Activated gamma-delta T cell treated with anti-CD3 and anti-CD28 coated beads, Interleukin-2, amount 50 U/mL, for 16 hours (primary cell): ENCODE results near the gene LRRC8A.

ENCODE experiments used
- DNase-seq: peaks from one replicate; pipeline ENCODE4 v3.0.0-alpha.2; 2020; ENCODE audit warnings: low read depth

The LRRC8A gene

DNA sequence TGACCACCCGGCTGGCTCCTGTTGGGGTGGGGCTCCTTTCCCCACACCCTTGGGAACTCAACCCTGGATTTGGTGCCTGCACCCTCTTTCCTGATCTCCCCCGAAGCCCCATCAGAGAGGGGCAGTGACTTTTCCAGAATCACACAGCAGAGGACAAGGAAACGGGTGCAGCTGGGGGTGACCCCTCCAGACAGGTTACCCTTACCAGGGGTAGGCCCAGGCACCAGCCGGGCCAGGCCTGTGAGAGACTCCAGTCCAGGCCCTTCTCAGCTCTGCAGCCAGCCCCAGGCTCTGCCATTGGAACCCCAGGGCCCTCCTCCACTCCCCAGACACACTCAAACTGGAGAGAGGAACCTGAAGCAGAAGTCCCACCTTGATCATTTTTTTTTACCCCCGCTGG, 19.9 kb downstream of the LRRC8A start:
- no peak for DNase-seq

DNA sequence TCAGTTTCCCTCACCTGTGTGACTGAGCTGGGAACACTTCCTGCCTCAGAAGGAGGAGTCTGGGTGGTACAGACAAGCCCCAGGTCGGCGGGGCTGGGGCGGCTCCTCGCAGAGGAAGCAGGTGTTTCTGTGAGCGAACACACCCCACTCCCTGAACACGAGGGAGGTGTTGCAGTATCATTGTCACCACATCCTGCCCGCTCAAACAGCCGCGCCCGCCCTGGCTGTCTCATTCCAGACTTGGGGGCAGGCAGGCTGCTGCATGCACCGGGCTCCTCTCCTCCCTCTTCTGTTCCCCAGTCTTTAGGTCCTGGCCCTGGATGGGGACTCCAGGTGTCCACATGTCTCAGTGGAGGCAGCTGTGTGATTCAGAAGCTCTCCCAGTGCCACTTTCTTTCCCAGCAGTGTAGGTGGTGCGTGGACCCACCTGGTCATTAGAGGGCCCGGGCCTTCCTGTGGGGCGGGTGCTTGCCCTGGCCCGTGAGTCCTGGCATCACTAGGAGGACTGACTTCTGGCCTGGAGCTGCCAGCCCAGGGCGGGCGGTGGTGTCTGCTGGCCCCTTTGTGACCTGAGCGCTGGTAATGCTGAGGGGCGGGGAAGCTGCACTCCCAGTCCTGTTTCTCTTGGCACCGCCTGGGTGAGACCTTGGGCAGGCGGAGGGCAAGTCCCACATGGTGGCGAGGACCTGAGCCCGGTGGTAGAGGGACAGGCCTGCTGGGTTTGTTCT, 20.6 kb downstream of the LRRC8A start:
- peak; percentile 79 for DNase-seq

DNA sequence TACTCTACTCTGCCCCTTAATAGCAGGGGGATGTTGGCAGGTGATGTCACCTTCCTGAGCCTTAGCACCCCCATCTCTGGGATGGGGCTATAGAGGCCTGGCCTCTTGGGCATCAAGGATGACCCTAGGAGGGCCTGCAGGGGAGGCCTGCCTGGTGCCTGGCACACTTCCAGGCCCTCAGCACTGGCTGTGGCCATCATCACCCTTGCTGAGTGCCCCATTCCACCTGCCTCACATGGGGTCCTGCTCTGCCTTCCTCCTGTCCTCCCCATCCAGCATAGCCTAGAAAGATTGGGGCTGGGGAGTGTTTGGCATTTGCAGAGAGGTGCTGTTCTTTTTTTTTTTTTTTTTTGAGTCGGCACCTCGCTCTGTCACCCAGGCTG, 21.1 kb downstream of the LRRC8A start:
- DNase-seq: no peak

DNA sequence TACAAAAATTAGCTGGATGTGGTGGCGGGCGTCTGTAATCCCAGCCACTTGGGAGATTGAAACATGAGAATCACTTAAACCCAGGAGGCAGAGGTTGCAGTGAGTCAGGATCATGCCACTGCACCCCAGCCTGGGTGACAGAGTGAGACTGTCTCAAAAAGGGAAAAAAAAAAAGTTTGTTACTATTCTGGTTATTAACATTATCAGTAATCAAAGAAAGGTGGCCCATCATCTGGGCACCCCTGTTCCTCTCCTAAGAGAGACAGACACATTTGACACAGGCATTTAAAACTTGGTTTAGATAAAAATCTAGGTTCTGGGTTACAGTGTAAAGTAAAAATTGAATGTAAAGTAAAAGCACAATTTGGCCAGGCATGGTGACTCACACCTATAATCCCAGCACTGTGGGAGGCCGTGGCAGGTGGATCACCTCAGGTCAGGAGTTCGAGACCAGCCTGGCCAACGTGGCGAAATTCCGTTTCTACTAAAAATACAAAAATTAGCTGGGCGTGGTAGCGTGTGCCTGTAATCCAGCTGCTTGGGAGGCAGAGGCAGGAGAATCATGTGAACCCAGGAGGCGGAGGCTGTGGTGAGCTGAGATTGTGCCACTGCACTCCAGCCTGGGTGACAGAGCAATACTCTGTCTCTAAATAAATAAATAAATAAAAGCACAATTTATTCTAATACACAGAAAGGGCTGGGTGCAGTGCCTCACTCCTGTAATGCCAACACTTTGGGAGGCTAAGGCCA, 22.1 kb downstream of the LRRC8A start:
- no peak for DNase-seq

DNA sequence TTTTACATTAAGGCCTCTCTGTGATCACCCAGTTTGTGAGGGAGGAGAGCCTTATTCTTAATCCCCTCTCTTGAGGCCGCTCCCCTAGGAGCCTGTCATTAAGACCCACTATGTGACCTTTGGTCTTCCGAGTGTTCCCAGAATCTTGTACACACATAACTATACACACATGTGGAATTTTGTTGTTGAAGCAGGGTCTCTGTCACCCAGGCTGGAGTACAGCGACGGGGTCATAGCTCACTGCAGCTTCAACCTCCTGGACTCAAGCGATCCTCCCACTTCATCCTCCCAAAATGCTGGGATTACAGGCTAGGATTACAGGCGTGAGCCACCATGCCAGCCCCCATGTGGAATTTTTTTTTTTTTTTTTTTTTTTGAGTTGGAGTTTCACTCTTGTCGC, 24.0 kb downstream of the LRRC8A start:
- DNase-seq: no peak

DNA sequence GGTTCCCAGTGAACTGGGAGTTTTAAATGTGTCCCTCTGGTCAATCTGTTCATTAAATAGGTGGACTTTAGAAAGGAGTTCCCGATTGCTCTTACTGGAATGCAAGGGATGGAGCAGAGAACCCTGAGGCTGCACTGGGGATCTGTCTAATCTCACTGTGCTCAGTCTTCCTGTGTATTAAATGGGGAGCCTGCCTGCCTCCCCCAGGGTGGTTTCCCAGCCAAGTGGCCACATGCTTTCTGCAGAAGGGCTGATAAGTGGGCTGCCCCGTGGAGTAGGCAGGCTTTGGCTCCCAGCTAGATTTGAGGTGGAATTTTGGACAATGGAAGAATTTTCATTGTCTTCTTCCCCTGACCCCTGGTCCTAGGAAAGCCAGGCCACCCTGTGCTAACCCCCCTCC, 24.8 kb downstream of the LRRC8A start:
- no peak for DNase-seq

DNA sequence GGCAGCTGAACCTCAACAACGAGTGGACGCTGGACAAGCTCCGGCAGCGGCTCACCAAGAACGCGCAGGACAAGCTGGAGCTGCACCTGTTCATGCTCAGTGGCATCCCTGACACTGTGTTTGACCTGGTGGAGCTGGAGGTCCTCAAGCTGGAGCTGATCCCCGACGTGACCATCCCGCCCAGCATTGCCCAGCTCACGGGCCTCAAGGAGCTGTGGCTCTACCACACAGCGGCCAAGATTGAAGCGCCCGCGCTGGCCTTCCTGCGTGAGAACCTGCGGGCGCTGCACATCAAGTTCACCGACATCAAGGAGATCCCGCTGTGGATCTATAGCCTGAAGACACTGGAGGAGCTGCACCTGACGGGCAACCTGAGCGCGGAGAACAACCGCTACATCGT, 26.4 kb downstream of the LRRC8A start:
- no peak for DNase-seq

DNA sequence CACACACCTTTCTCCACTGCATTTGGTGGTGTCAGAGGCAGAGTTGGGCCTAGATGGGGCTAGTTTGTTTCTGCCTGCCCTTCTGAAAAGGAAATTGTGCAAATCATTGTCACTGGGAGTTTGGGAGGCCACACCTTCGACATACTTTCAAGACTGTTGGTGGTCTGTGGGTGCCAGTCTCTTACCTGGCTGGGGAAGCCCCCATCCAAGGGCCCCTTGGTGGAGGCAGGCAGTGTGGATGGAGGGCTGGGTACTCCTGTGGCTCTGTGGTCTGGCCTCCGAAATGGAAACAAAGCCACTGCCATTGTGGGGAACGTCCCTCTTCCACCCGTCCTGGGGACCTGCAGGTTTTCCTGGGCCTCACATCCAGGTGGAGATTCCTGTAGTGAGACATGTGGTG, 27.9 kb downstream of the LRRC8A start:
- DNase-seq: no peak

DNA sequence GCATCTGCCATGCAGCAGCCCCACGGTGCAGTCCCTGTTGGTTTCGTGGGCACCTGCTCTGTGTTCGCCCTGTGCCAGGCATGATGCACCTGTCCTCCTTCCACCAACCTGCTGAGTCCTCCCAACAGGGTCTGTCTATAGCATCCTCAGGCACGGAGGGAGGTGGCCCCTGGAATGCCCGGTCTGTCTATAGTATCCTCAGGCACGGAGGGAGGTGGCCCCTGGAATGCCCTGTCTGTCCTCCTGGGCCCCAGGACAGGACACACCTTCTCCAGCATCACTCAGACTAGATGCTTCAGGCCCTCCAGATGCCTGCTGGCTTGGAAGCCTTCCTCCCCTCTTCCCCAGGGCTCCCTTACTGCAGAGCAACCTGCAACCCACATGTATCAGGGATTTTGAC, 29.0 kb downstream of the LRRC8A start:
- DNase-seq: no peak

DNA sequence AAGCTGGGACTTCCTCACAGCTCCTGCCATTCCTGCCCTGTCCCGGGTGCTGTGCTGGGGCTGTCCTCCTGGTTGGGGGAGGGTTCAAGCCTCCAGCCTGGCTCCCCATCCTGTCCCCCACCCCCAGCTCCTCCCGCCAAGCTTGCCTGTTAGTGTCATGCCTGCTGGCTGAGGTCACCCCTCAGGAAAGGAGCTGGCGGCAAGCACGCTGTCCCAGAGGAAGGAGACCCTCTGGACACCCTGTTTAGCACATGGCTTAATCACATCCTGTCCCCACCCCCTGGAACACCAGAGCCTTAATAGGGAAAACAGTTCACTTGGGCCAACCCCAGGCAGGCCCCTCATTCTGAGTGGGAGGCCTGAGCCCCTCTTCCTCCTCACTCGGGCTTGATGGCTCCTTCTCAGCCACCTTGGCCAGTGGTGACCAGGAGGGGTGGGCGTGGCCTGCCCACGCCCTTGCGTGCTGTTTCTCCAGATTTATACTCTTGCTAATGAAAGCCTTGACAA, 29.6 kb downstream of the LRRC8A start:
- DNase-seq: no peak

DNA sequence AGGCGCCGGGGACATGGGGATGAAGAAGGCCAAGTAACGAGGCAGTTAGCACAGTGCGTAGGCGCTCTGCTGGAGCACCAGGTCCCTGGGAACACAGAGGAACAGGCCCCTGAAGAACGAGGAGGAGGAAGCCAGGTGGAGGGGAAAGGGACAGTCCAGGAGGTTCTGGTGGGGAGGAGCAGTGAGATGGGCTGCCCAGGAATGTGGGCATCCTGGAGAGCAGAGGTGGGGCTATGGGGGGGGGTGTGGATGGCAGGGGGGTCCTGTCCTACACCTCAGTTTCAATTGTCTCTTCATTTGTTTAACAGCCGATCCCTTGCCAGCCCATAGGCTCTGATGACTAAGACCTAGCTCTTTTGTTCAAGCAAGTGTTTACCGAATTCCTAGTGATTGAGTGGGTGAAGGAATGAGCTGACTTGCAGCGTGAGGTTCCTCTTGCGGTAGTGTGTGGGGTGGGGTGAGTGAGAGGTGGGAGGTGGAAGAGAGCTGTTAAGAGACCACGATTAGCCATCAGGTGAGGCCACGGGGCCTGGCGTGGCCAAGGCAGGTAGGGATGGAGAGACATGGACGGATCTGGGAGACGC, 30.4 kb downstream of the LRRC8A start:
- DNase-seq: no peak

DNA sequence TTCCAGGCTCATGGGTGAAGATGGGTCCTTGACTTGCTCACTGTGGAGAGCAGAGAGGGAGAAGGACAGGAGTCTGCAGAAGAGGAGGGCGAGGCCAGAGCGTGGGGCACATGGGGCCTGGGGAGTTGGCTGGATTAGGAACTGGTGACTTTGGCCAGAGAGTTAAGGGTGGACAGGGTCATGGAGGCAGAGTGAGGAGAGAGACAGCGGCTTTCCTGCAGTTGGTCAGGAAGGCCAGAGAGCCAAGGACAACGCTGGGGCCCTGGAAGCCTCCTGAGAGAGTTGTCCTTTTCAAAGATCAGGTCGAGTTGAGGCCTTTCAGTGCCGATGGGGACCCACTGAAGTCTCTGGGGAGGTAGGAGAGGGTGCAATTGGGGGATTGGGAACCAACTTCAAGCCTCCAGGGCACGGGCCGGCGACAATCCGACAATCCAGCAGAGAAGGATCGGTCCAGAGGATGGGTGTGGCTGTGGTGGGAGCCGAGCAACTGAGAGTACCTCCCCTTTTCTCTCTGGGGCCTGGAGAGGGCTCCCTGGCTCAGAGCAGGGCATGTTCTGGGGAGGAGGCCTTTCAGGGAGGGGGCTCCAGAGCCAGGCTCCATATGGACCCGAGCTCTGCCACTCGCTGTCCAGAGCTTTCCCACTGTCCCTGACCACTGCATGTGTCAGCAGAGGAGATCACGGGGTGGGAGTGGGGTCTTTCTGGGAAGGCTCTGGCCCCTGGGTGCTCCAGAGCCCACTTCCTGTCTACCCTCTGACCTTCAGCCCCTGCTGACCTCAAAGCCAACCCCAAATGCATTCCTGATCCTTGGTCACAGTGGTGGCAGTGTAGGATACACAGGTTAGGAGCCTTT, 31.3 kb downstream of the LRRC8A start:
- no peak for DNase-seq

DNA sequence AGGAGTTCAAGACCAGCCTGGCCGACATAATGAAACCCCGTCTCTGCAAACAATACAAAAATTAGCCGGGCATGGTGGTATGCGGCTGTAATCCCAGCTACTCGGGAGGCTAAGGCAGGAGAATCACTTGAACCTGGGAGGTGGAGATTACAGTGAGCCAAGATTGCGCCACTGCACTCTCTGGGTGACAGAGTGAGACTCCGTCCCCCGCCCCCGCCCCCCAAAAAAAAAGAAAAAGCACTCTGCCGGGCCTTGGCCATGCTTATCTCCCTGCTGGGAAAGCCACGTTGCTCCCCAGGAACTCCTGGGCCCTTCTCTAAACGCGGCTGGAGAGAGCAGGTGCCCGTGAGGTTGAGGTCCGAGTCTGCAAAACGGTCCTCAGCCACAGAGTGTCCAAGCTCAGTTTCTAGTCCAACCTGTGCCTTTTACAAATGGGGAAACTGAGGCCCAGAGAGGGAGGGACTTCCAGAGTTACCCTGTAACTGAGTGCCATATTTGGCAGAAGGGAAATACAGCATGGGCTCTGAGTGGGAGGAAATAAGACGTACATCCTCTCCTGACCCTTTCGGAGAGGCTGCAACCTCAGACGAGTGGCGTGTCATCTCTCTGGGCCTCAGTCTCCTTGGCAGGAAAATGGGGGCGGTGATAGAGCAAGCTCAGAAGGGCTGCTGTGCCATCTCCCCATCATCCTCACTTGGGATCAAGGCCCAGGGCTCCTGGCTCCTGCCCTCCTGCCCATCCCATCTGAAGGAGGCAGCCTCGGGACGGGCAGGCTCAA, 32.3 kb downstream of the LRRC8A start:
- DNase-seq: no peak

DNA sequence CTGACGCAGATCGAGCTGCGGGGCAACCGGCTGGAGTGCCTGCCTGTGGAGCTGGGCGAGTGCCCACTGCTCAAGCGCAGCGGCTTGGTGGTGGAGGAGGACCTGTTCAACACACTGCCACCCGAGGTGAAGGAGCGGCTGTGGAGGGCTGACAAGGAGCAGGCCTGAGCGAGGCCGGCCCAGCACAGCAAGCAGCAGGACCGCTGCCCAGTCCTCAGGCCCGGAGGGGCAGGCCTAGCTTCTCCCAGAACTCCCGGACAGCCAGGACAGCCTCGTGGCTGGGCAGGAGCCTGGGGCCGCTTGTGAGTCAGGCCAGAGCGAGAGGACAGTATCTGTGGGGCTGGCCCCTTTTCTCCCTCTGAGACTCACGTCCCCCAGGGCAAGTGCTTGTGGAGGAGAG, 34.3 kb downstream of the LRRC8A start:
- no peak for DNase-seq

DNA sequence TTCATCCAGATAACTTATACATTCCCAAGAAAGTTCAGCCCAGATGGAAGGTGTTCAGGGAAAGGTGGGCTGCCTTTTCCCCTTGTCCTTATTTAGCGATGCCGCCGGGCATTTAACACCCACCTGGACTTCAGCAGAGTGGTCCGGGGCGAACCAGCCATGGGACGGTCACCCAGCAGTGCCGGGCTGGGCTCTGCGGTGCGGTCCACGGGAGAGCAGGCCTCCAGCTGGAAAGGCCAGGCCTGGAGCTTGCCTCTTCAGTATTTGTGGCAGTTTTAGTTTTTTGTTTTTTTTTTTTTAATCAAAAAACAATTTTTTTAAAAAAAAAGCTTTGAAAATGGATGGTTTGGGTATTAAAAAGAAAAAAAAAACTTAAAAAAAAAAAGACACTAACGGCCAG, 34.8 kb downstream of the LRRC8A start:
- no peak for DNase-seq

DNA sequence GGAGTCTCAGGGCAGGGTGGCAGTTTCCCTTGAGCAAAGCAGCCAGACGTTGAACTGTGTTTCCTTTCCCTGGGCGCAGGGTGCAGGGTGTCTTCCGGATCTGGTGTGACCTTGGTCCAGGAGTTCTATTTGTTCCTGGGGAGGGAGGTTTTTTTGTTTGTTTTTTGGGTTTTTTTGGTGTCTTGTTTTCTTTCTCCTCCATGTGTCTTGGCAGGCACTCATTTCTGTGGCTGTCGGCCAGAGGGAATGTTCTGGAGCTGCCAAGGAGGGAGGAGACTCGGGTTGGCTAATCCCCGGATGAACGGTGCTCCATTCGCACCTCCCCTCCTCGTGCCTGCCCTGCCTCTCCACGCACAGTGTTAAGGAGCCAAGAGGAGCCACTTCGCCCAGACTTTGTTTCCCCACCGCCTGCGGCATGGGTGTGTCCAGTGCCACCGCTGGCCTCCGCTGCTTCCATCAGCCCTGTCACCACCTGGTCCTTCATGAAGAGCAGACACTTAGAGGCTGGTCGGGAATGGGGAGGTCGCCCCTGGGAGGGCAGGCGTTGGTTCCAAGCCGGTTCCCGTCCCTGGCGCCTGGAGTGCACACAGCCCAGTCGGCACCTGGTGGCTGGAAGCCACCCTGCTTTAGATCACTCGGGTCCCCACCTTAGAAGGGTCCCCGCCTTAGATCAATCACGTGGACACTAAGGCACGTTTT, 35.4 kb downstream of the LRRC8A start:
- no peak for DNase-seq

DNA sequence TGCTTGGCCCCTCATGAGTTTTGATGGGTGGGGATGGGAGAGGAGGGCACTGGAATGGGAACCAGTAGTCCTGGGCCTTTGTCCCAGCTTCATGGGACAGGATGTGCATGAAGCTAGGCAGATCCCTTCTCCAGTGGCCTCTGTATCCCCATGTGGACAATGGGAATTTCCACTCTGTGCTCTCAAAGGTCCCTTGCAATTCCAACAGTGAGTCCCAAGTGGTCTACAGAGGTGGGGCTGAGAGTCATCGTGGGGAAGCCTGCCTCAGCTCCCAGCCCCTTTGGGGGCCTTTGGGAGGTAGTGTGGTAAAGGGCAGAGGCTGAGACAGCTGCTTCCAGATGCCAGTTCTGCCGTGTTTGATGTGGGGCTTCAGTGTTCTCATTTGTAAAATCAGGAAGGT, 37.0 kb downstream of the LRRC8A start:
- no peak for DNase-seq

DNA sequence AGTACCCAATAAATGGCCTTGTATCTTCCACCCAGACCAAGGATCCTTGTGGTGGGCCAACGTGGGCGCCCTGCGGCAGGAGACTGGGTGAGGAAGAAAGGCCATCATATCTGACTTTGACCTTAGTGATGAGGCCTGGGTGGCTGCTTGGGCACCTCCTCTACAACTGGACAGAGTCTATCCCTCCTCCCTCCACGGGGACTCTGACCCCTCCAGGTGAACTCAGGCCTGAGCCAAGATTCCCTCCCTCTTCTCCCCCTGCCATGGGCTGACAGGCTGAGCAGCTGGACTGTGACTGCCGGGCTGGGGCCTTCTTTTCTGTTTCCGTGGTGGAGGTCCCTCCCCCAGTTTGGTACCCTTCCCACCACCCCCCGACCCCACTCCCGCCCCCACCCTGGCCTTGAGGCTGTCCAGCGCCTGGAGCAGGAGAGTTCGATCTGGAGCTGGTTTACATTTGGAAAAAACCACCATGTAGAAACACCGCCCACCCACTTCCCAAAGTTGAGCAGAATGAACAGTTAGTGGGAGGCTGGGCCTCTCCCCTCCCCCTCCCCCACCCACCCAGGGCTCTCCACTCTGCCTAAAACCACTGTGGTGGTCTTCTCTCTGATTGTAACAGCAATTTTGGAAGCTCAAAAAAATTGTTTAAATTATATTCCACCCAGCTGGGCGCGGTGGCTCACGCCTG, 37.6 kb downstream of the LRRC8A start:
- DNase-seq: no peak

DNA sequence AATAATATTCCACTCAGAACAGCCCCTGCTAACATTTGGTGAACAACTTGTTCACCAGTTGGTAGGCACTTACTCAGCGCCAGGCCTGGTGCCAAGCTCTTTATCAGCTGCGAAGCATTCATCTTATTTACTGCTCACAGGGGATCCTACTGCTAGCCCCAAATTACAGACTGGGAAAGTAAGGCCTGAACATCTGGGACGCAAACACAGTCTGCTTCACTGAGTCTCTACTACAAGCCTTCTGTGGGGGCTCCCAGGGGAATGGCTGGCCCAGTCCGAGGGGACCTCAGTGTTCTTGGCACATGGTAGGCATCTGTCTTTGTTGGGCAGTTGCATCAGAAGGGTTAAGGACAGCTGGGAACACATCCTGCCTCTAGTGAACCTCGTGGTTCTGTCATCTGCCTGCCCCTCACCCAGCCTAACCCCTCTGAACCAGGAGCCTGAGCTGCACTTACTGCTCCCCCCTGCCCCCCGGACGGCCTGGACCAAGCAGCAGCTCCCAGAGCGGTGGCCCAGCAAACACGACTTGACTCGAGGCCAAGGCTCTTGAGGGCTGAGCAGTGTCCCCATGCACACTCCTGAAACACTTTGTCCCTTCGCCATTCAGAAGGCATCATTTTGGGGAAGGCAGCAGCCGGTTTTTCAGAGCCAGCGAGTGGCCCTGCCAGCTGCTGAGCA, 38.6 kb downstream of the LRRC8A start, which contains the start of gene PHYHD1:
TSS of gene PHYHD1 (plus strand) at position 602 of the 678 bp plus-strand sequence. CDS start 1,342 bp downstream, outside the sequence.
- DNase-seq: no peak
